Omental fat pad (tissue), 4 donors: ENCODE results near the gene FNBP1. TPM values are rescaled to one million over a fixed set of nuclear protein-coding genes. Genes with fewer than 3 reads are reported as not detected.

Source experiments
- ATAC-seq: fragments of 150-250 bp; one replicate; pipeline ENCODE4 v1.9.1; 2016; ENCODE audit warnings: mild to moderate bottlenecking, moderate library complexity; ENCODE audit not compliant: low FRiP score
- DNase-seq: peaks from one replicate; pipeline ENCODE4 v3.0.0-alpha.2; 2019; ENCODE audit warnings: low spot score
- total RNA-seq, 4 donors: library from RNA; depleted of rRNA; stranded (reverse); fragments of >200 nt; gene quantifications; one replicate each; pipeline ENCODE4 v1.1.0, GENCODE V29; 2016
- TF ChIP-seq, protein P1 (sequence below), 3 donors: fragments of 450-650 bp; IDR thresholded peaks; one replicate each; pipeline ENCODE4 v1.5.1; 2016 to 2017; ENCODE audit warnings: antibody characterized with exemption in 3 of 3, mild to moderate bottlenecking in 3 of 3, moderate library complexity in 2 of 3

The FNBP1 gene
- total RNA-seq, 4 donors from 2014 or later: 38.7 to 53.4 (median 45.9) TPM

DNA sequence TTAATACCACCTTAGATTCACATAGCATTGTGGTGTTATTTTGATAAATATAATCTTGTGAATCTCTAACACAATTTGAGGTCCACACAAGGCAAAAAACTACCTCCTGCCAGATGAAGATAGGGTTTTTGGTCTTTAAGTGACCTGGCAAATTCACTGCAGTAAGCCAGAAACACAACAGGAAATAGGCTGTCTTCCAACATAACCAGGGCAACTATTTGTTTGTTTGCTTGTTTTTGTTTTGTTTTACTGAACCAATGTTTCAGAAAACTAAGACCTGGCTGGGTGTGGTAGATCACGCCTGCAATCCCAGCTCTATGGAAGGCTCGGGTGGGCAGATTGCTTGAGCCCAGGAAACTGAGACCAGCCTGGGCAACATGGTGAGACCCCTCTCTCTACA is 112.2 kb downstream of the FNBP1 start:
- no peak for DNase-seq
- no peak for ATAC-seq
- TF ChIP-seq, protein P1, sequence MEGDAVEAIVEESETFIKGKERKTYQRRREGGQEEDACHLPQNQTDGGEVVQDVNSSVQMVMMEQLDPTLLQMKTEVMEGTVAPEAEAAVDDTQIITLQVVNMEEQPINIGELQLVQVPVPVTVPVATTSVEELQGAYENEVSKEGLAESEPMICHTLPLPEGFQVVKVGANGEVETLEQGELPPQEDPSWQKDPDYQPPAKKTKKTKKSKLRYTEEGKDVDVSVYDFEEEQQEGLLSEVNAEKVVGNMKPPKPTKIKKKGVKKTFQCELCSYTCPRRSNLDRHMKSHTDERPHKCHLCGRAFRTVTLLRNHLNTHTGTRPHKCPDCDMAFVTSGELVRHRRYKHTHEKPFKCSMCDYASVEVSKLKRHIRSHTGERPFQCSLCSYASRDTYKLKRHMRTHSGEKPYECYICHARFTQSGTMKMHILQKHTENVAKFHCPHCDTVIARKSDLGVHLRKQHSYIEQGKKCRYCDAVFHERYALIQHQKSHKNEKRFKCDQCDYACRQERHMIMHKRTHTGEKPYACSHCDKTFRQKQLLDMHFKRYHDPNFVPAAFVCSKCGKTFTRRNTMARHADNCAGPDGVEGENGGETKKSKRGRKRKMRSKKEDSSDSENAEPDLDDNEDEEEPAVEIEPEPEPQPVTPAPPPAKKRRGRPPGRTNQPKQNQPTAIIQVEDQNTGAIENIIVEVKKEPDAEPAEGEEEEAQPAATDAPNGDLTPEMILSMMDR (IDR thresholded peaks at IDR 0.05): no peak

DNA sequence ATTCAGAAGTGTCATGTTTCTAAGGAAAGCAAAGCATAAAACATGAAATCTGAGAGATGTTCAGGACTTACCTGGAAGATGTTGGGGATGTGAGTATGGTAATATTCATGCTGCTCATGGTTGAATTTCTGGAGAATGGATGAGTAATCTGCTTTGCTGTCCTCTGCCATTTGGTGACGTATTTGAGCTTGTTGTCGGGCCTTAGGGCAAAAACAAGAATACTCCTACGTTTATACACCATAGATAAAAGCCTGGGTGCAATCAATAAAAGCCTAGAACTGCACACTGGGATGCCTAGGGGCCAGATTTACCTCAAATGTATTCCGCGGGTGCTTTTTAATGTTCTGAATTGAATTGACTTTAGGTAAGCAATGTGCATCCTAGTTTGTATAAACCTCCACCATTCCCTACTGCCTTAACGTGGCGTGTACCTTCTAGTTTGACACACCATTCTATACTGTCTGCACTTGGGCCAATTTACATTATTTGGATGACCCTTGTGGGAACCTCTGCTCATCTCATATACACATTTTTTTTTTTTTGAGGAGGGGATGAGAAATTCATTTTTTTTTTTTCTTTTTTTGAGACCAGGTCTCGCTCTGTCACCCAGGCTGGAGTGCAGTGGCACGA is 113.4 kb downstream of the FNBP1 start:
- no peak for ATAC-seq
- TF ChIP-seq, protein P1 (IDR thresholded peaks at IDR 0.05): no peak
- no peak for DNase-seq

GRCh38 chr9:129923589-129923988 is 119.4 kb downstream of the FNBP1 start:
- TF ChIP-seq, protein P1 (IDR thresholded peaks at IDR 0.05): no peak
- DNase-seq (no peak), ATAC-seq (no peak)

- no peak for ATAC-seq
- TF ChIP-seq, protein P1 (IDR thresholded peaks at IDR 0.05): no peak
- DNase-seq: no peak
Observed at GRCh38 chr9:129921905-129922304, 121.1 kb downstream of the FNBP1 start.

DNA sequence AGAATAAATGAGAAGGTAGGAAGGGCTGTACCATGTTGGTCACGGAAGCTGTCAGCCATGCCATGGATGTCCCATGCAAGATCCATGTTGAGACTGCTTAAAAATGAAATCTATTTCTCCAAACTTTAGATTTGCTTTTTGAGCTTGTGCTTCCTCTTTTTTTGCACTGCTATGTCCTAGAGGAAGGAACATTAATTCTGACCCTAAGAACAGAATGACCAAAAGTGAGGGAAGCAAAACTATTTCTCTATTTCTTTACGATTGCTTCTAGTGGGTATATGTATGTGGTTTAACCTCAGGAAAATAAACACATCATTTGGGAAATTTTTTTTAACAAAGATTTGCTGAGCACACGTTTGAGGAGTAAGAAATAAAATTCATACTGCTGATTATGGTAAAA is 123.1 kb downstream of the FNBP1 start:
- TF ChIP-seq, protein P1 (IDR thresholded peaks at IDR 0.05): no peak
- ATAC-seq (no peak), DNase-seq (no peak)

DNA sequence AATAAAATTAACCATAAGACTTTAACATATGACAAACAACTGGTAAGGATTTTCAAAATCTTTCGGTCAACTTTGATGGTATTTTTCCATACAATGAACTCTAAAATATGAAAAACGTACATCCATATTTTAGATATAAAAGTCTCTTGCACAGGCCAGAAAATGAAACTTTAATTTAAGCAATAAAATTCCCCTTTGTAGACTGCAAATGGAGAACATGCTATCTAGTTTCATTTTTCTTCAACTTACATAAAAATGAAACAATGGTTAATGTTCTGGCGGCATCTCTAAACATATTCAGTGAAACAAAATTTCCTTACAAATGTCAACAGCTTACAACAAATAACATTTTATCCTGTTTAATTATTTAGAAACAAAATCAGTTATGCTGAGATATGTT is 123.7 kb downstream of the FNBP1 start:
- no peak for DNase-seq
- ATAC-seq: no peak
- TF ChIP-seq, protein P1 (IDR thresholded peaks at IDR 0.05): no peak

DNA sequence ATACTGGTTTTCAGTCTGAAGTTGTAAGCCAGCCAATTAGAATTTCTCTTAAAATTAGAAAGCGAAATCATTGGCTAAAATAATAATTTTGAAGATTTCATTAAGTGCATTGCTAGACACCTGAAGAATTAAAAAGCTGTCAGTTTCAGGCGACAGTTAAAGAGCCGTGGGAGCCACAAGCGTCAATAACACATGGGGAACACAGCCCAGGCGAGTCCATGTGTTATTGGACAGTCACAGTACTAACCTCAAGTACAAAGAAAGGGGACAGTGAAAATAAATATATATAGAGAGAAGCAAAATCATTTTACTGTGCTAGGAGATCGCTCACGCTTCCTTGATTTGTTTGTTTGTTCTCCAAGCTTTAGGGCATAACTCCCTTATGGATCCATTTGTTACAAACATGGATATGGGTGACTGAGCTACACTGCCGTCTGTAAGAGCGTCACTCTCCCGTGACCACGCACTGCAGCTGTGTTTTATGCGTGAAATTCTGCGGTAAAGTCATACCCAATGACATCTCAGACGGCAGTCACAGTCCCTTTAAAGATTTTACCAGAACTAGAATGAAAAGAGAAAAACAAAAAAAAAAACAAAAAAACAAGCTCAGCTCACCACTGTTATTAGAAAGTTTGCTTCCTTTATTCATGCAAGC is 124.6 kb downstream of the FNBP1 start:
- ATAC-seq (no peak), DNase-seq (no peak)
- TF ChIP-seq, protein P1 (IDR thresholded peaks at IDR 0.05): no peak
